Measurements from ENCODE around the gene TPRG1L. TPM values are rescaled to one million over a fixed set of nuclear protein-coding genes. Genes with fewer than 3 reads are reported as not detected.

TPRG1L gene
- total RNA-seq, 1 experiment from 2014 or later, result 21.9 TPM

DNA sequence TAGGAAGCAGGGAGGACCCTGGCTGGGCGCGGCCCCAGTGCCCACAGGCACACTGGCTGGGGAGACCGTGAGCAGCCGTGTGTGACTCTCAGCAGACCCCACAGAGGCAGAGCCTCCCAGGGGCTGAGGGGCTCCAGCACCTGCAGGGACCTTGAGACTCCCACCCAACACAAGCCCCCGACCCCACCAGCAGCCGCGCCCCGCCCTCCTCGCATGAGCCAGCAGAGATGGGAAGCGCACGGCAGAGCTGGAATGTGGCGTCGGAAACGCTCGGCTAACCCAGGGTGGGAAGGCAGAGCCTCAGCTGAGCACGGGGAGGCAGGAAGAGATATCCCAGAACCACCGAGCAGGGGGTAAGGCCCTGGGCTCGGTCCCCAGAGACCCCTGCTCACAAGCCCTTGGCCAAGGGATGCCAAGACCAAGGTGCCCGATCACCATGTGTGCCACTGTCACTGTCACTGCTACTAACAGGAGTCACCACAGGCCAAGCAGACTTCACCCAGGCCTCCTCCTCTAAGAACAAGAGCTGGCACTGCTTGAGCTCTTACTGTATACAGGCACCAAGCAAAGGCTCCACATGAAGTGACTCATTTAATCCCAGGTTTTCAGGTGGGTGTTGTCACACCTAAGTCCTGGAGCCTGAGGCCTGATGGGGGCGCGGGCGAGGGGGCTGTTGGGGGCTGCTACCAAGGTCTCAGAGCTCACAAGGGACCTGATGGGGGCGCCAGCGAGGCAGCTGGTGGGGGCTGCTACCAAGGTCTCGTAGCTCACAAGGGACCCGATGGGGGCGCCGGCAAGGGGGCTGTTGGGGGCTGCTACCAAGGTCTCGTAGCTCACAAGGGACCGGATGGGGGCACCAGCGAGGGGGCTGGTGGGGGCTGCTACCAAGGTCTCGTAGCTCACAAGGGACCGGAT lies 33.6 kb upstream of the TPRG1L start:
- no peak for DNase-seq (ENCODE audit: unreplicated experiment)
- Mint-ChIP-seq H3K27ac (ENCODE audit: low read depth, unreplicated experiment) (no peak overlapping the region), H3K9me3 (ENCODE audit: unreplicated experiment) (no peaks in the 10 kb centered on the region), H3K4me1 (ENCODE audit: insufficient read depth, unreplicated experiment) (no peaks in the 10 kb centered on the region), H3K27me3 (ENCODE audit: insufficient read depth, unreplicated experiment) (no peaks in the 10 kb centered on the region), H3K36me3 (ENCODE audit: insufficient read depth, unreplicated experiment) (no peaks in the 10 kb centered on the region), H3K4me3 (ENCODE audit: unreplicated experiment) (no peak overlapping the region)
- CTCF ChIA-PET, result interaction anchor here (0.6 to 1.0 kb wide), 2 partner anchors 9 to 23 kb away, joined by 3 to 5 read pairs; no protein-coding TSS in a partner anchor
- TF ChIP-seq CTCF (IDR thresholded peaks at IDR 0.05; ENCODE audit: unreplicated experiment), result no peak
- BruUV-seq (replicated peaks), result no TSS peak
- intact Hi-C loops (cut with micrococcal nuclease), result no loop called here
- POLR2A ChIA-PET, result no interaction called here

- intact Hi-C loops (cut with micrococcal nuclease), result no loop called here
- Mint-ChIP-seq H3K36me3 (ENCODE audit: insufficient read depth, unreplicated experiment) (no peaks in the 10 kb centered on the region), H3K27ac (ENCODE audit: low read depth, unreplicated experiment) (no peak overlapping the region), H3K4me3 (ENCODE audit: unreplicated experiment) (no peak overlapping the region), H3K27me3 (ENCODE audit: insufficient read depth, unreplicated experiment) (no peaks in the 10 kb centered on the region), H3K4me1 (ENCODE audit: insufficient read depth, unreplicated experiment) (no peaks in the 10 kb centered on the region), H3K9me3 (ENCODE audit: unreplicated experiment) (no peaks in the 10 kb centered on the region)
- no TSS peak for BruUV-seq (replicated peaks)
- CTCF ChIA-PET, result interaction anchor here (0.6 to 1.5 kb wide), 2 partner anchors 22 to 128 kb away, joined by 4 to 6 read pairs; no protein-coding TSS in a partner anchor
- no peak for DNase-seq (ENCODE audit: unreplicated experiment)
- TF ChIP-seq CTCF (IDR thresholded peaks at IDR 0.05; ENCODE audit: unreplicated experiment), result no peak
- POLR2A ChIA-PET, result no interaction called here
Measured at GRCh38 chr1:3593334-3593733, 31.5 kb upstream of the TPRG1L start.

DNA sequence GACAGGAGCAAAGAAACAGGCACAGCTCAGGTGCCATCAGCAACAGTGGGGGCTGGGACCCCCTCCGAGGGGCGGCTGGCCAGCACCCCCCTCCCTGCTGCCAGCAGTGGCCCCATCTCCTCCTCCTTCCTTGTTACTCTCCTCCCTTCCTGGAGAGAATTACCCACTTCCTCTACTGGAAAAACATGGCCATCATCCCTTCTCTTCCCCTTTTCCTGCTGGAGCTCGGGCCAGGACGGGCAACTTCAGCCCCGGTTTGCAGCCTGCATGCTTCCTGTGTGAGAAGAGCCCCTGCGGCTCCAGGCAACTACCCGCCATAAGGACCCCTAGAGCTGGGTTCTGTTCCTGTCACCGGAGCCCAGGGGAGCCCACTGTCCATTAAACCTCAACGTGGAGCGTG lies 31.1 kb upstream of the TPRG1L start:
- no peaks in the 10 kb centered on the region for H3K9me3 Mint-ChIP-seq (ENCODE audit: unreplicated experiment)
- no peaks in the 10 kb centered on the region for H3K27me3 Mint-ChIP-seq (ENCODE audit: insufficient read depth, unreplicated experiment)
- H3K36me3 Mint-ChIP-seq (ENCODE audit: insufficient read depth, unreplicated experiment), result no peaks in the 10 kb centered on the region
- POLR2A ChIA-PET, result no interaction called here
- no peak overlapping the region for H3K4me3 Mint-ChIP-seq (ENCODE audit: unreplicated experiment)
- no peak for TF ChIP-seq CTCF (IDR thresholded peaks at IDR 0.05; ENCODE audit: unreplicated experiment)
- no peaks in the 10 kb centered on the region for H3K4me1 Mint-ChIP-seq (ENCODE audit: insufficient read depth, unreplicated experiment)
- H3K27ac Mint-ChIP-seq (ENCODE audit: low read depth, unreplicated experiment), result no peak overlapping the region
- CTCF ChIA-PET, result interaction anchor here (0.6 to 1.5 kb wide), 2 partner anchors 21 to 128 kb away, joined by 4 to 6 read pairs; no protein-coding TSS in a partner anchor
- BruUV-seq (replicated peaks), result no TSS peak
- intact Hi-C loops (cut with micrococcal nuclease), result no loop called here
- no peak for DNase-seq (ENCODE audit: unreplicated experiment)

DNA sequence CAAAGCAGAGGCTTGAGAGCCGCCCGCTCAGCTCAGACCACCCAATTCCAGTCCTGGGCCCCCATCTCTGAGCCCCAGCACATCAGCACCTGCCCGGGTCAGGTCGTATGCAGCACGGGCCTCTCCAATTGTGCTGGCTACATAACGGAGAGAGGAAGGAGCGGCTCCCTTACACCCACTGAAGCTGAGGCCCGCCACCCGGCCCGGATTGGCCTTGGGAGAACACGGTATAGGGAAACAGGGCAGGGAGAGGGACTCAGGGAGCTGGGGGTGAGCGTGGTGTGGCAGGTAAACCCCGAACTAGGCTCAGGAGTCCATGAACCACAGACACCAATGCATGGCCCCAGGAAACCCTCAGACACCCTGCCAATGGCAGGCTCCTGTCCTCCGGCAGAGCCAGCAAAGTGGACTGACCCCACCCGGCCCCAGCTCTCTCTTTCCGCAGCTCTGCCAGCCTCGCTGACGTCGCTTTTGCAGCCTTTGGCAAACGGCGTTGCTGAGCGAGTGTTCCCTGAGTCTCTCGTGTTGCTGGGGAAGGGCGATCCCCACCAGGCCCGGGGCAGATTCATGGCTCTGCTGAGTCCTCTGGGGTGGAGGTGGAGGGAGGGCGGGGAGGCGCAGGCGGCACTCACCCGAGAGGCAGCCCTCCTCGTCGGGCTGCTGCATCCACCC lies 30.0 kb upstream of the TPRG1L start:
- H3K36me3 Mint-ChIP-seq (ENCODE audit: insufficient read depth, unreplicated experiment), result no peaks in the 10 kb centered on the region
- no peak overlapping the region for H3K4me3 Mint-ChIP-seq (ENCODE audit: unreplicated experiment)
- no peaks in the 10 kb centered on the region for H3K27me3 Mint-ChIP-seq (ENCODE audit: insufficient read depth, unreplicated experiment)
- no peaks in the 10 kb centered on the region for H3K4me1 Mint-ChIP-seq (ENCODE audit: insufficient read depth, unreplicated experiment)
- no TSS peak for BruUV-seq (replicated peaks)
- ChIA-PET POLR2A (no interaction called here), CTCF (interaction anchor here (0.5 to 1.5 kb wide), 3 partner anchors 20 to 29 kb away, joined by 3 to 6 read pairs (median 3); no protein-coding TSS in a partner anchor)
- no peak for DNase-seq (ENCODE audit: unreplicated experiment)
- H3K9me3 Mint-ChIP-seq (ENCODE audit: unreplicated experiment), result no peaks in the 10 kb centered on the region
- intact Hi-C loops (cut with micrococcal nuclease), result no loop called here
- H3K27ac Mint-ChIP-seq (ENCODE audit: low read depth, unreplicated experiment), result no peak overlapping the region
- no peak for TF ChIP-seq CTCF (IDR thresholded peaks at IDR 0.05; ENCODE audit: unreplicated experiment)

All from MCF 10A (cell line).